Measurements from ENCODE around the gene CD28.

The CD28 gene

DNA sequence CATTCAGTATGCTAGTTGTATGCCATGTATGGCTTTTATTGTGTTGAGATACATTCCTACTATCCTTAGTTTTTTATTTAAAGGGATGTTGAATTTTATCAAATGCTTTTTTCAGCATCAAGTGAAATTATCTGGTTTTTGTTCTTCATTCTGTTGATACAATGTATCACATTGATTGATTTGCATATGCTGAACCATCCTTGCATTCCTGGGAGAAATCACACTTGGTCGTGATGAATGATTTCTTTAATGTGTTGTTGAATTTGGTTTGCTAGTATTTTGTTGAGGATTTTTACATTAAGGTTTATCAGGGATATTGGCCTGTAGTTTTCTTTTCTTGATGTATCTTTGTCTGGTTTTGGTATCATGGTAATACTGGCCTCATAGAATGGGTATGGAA lies 49.7 kb downstream of the CD28 start:
- H3K4me3 ChIP-seq (replicated peaks; ENCODE audit: insufficient read depth, low read length), result no peak overlapping the region

DNA sequence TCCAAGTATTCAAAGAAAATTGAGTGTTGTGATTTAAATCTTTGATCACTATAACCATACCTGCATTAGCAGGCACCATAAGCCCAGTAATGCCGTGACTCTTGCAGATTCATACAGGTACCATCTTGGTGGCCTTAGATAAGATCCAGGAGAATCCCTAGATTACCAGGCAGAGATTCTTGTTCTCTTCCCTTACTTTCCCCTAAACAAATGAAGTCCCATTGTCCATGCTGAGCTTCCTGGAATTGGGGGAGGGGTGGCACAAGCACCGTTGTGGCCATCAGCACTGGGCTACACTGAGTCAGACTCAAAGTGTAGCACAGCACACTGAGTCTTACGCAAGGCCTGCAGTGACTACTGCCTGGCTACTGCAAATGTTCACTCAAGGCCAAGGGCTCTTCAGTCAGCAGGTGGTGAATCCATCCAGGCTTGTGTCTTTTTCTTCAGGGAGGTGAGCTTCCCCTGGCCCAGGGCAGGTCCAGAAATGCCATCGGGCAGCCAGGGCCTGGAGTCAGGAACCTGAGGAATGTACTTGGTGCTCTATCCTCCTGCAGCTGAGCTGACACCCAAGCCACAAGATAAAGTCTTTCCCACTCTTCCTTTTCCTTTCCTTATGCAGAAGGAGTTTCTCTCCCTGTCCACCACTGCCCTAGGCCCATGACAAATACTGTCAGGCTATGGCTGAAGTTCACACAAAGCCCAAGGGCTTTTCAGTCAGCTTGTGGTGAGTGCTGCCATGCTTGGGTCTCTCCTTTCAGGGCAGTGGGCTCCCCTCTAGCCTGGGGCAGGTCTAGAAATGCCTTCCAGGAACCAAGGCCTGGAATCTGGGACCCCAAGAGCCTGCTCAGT lies 52.6 kb downstream of the CD28 start:
- DNase-seq (ENCODE audit: low read depth in 1 of 2, low spot score in 1 of 2), result peak in 1 of 2 experiments; percentile 28
- H3K4me3 ChIP-seq (replicated peaks; ENCODE audit: insufficient read depth, low read length), result no peak overlapping the region
- TF ChIP-seq GABPA (IDR thresholded peaks at IDR 0.05; ENCODE audit: low read depth) (no peak), SPI1 (IDR thresholded peaks at IDR 0.05; ENCODE audit: borderline replicate concordance, low read depth) (no peak), POLR2AphosphoS5 (IDR thresholded peaks at IDR 0.05; ENCODE audit: low read depth) (no peak)
- TF ChIP-seq, protein P1, sequence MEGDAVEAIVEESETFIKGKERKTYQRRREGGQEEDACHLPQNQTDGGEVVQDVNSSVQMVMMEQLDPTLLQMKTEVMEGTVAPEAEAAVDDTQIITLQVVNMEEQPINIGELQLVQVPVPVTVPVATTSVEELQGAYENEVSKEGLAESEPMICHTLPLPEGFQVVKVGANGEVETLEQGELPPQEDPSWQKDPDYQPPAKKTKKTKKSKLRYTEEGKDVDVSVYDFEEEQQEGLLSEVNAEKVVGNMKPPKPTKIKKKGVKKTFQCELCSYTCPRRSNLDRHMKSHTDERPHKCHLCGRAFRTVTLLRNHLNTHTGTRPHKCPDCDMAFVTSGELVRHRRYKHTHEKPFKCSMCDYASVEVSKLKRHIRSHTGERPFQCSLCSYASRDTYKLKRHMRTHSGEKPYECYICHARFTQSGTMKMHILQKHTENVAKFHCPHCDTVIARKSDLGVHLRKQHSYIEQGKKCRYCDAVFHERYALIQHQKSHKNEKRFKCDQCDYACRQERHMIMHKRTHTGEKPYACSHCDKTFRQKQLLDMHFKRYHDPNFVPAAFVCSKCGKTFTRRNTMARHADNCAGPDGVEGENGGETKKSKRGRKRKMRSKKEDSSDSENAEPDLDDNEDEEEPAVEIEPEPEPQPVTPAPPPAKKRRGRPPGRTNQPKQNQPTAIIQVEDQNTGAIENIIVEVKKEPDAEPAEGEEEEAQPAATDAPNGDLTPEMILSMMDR (IDR thresholded peaks at IDR 0.05; ENCODE audit: insufficient read depth, low read length), result no peak
- TF ChIP-seq, protein P2, sequence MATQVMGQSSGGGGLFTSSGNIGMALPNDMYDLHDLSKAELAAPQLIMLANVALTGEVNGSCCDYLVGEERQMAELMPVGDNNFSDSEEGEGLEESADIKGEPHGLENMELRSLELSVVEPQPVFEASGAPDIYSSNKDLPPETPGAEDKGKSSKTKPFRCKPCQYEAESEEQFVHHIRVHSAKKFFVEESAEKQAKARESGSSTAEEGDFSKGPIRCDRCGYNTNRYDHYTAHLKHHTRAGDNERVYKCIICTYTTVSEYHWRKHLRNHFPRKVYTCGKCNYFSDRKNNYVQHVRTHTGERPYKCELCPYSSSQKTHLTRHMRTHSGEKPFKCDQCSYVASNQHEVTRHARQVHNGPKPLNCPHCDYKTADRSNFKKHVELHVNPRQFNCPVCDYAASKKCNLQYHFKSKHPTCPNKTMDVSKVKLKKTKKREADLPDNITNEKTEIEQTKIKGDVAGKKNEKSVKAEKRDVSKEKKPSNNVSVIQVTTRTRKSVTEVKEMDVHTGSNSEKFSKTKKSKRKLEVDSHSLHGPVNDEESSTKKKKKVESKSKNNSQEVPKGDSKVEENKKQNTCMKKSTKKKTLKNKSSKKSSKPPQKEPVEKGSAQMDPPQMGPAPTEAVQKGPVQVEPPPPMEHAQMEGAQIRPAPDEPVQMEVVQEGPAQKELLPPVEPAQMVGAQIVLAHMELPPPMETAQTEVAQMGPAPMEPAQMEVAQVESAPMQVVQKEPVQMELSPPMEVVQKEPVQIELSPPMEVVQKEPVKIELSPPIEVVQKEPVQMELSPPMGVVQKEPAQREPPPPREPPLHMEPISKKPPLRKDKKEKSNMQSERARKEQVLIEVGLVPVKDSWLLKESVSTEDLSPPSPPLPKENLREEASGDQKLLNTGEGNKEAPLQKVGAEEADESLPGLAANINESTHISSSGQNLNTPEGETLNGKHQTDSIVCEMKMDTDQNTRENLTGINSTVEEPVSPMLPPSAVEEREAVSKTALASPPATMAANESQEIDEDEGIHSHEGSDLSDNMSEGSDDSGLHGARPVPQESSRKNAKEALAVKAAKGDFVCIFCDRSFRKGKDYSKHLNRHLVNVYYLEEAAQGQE (IDR thresholded peaks at IDR 0.05; ENCODE audit: insufficient replicate concordance, low read depth), result no peak
- no peak overlapping the region for H3K27ac ChIP-seq (replicated peaks)
- no peaks in the 10 kb centered on the region for H3K27me3 ChIP-seq (ENCODE audit: insufficient read depth, poor library complexity, severe bottlenecking)

More for the DNA sequence above, 49.7 kb downstream of the CD28 start:
- Histone ChIP-seq H3K27ac (replicated peaks) (no peak overlapping the region), H3K27me3 (ENCODE audit: insufficient read depth, poor library complexity, severe bottlenecking) (no peaks in the 10 kb centered on the region)
- no peak for DNase-seq (ENCODE audit: low read depth in 1 of 2, low spot score in 1 of 2)
- TF ChIP-seq POLR2AphosphoS5 (IDR thresholded peaks at IDR 0.05; ENCODE audit: low read depth) (no peak), SPI1 (IDR thresholded peaks at IDR 0.05; ENCODE audit: borderline replicate concordance, low read depth) (no peak)
- TF ChIP-seq, protein P2 (IDR thresholded peaks at IDR 0.05; ENCODE audit: insufficient replicate concordance, low read depth), result no peak
- TF ChIP-seq, protein P1 (IDR thresholded peaks at IDR 0.05; ENCODE audit: insufficient read depth, low read length), result no peak

DNA sequence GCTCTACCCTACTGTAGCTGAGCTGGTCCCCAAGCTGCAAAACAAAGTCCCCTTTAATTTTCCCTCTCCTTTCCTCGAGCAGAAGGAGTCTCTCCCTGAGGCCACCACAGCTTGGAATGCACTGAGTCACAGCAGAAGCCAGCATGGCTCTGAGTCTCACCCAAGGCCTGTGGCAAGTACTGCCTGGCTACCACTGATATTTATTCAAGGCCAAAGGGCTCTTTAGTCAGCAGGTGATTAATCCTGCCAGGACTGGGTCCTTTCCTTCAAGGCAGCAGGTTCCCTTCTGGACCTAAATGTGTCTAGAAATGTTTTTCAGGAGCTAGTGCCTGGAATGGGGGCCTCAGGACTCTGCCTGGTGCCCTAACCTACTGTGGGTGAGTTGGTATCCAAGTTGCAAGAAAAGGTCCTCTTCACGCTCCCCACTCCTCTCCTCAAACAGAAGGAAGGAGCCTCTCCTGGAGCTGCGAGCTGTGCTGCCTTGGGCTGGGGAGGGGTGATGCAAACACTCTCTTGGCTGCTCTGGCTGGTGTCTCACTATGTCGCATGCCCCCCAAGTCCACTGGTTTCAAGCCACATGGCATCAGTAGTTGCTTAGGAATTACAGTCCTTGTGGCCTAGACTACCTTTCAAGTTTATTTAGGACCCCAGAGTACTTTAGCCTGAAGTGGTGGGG lies 53.4 kb downstream of the CD28 start:
- no peak overlapping the region for H3K27ac ChIP-seq (replicated peaks)
- H3K27me3 ChIP-seq (ENCODE audit: insufficient read depth, poor library complexity, severe bottlenecking), result no peaks in the 10 kb centered on the region
- no peak overlapping the region for H3K4me3 ChIP-seq (replicated peaks; ENCODE audit: insufficient read depth, low read length)
- TF ChIP-seq, protein P1 (IDR thresholded peaks at IDR 0.05; ENCODE audit: insufficient read depth, low read length), result no peak
- TF ChIP-seq GABPA (IDR thresholded peaks at IDR 0.05; ENCODE audit: low read depth) (no peak), SPI1 (IDR thresholded peaks at IDR 0.05; ENCODE audit: borderline replicate concordance, low read depth) (no peak), POLR2AphosphoS5 (IDR thresholded peaks at IDR 0.05; ENCODE audit: low read depth) (no peak)
- TF ChIP-seq, protein P2 (IDR thresholded peaks at IDR 0.05; ENCODE audit: insufficient replicate concordance, low read depth), result no peak
- no peak for DNase-seq (ENCODE audit: low read depth in 1 of 2, low spot score in 1 of 2)
